B cell (primary cell): ENCODE results near the gene SDCCAG8.

Experiments used
- EZH2 ChIP-seq: IDR thresholded peaks from 2 replicates; pipeline ENCODE4 v1.6.1; 2012; ENCODE audit warnings: borderline replicate concordance, low read depth, mild to moderate bottlenecking, moderate library complexity, low read length; ENCODE audit not compliant: insufficient read depth, poor library complexity, severe bottlenecking
- TF ChIP-seq, protein P1 (sequence below): fragments of 200-600 bp; IDR thresholded peaks from one replicate; pipeline ENCODE4 v1.8.0; 2022; ENCODE audit warnings: antibody characterized with exemption, mild to moderate bottlenecking

DNA sequence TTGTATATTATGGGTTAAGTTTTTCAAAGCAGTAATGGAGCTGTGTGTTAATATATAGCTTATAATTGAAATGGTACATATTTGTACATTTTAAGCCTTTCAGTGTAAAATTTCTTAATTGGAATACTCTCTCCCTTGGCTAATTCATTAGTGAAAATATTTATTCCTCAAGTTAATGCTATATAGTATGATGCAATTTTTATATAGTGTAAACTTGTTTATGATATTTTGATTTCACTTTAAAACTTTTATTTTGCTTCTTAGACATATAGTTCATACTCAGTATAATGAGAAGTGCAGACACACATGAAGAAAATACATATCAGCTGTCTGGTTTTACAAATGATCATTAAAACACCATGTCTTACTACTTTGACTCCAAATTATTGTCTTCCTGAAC is 140.6 kb downstream of the SDCCAG8 start:
- TF ChIP-seq, protein P1, sequence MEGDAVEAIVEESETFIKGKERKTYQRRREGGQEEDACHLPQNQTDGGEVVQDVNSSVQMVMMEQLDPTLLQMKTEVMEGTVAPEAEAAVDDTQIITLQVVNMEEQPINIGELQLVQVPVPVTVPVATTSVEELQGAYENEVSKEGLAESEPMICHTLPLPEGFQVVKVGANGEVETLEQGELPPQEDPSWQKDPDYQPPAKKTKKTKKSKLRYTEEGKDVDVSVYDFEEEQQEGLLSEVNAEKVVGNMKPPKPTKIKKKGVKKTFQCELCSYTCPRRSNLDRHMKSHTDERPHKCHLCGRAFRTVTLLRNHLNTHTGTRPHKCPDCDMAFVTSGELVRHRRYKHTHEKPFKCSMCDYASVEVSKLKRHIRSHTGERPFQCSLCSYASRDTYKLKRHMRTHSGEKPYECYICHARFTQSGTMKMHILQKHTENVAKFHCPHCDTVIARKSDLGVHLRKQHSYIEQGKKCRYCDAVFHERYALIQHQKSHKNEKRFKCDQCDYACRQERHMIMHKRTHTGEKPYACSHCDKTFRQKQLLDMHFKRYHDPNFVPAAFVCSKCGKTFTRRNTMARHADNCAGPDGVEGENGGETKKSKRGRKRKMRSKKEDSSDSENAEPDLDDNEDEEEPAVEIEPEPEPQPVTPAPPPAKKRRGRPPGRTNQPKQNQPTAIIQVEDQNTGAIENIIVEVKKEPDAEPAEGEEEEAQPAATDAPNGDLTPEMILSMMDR: no peak
- no peak for TF ChIP-seq EZH2
